CD14-positive monocyte (primary cell): ENCODE measurements around the gene NOTCH1. TPM values are rescaled to one million over a fixed set of nuclear protein-coding genes. Genes with fewer than 3 reads are reported as not detected.

ENCODE experiments used
- DNase-seq, 3 donors: peaks; one replicate each; pipeline ENCODE4 v3.0.0-alpha.2; 2011 to 2022
- H2AFZ ChIP-seq: 2 replicates; pipeline ENCODE4 v1.6.0; 2012; ENCODE audit warnings: mild to moderate bottlenecking, low read depth, low read length, inconsistent platforms; ENCODE audit not compliant: insufficient read depth, poor library complexity, severe bottlenecking
- H3K27ac ChIP-seq, 2 donors: 1 replicate in 1 of 2; 2 replicates in 1 of 2; pipeline ENCODE4 v1.5.1; 2012 to 2013; ENCODE audit warnings: low read length in 2 of 2, control low read depth in 1 of 2, inconsistent platforms in 1 of 2, low read depth in 1 of 2, mild to moderate bottlenecking in 1 of 2
- H3K27me3 ChIP-seq, 2 donors: one replicate each; pipeline versions ENCODE4 v1.6.0 to v1.6.1; 2011 to 2013; ENCODE audit warnings: low read length in 2 of 2; ENCODE audit not compliant: control insufficient read depth in 2 of 2, insufficient read depth in 2 of 2
- H3K36me3 ChIP-seq, 2 donors: replicated peaks in 1 of 2; 1 replicate in 1 of 2; 2 replicates in 1 of 2; pipeline versions ENCODE4 v1.5.1 to v1.6.1; 2012 to 2013; ENCODE audit warnings: low read length in 2 of 2, control low read depth in 1 of 2, inconsistent platforms in 1 of 2, mild to moderate bottlenecking in 1 of 2; ENCODE audit not compliant: insufficient read depth in 2 of 2, control insufficient read depth in 1 of 2
- H3K4me1 ChIP-seq, 2 donors: 1 replicate in 1 of 2; 2 replicates in 1 of 2; pipeline versions ENCODE4 v1.5.1 to v1.6.1; 2012 to 2013; ENCODE audit warnings: low read length in 2 of 2, control low read depth in 1 of 2, inconsistent platforms in 1 of 2, mild to moderate bottlenecking in 1 of 2, moderate library complexity in 1 of 2; ENCODE audit not compliant: insufficient read depth in 2 of 2, control insufficient read depth in 1 of 2
- H3K4me2 ChIP-seq: replicated peaks from 2 replicates; pipeline ENCODE3; 2012; ENCODE audit warnings: low read length, moderate library complexity, mild to moderate bottlenecking; ENCODE audit not compliant: poor library complexity, severe bottlenecking; ENCODE audit errors: extremely low read depth
- H3K4me3 ChIP-seq, 3 experiments: fragments of 200-600 bp in 1 of 3; sonication (generic) in 1 of 3; replicated peaks in 1 of 3; 1 replicate in 2 of 3; 2 replicates in 1 of 3; pipeline ENCODE4 v1.5.1; 2011 to 2013; ENCODE audit warnings: low read length in 3 of 3, mild to moderate bottlenecking in 3 of 3, control low read depth in 2 of 3, low read depth in 2 of 3, inconsistent platforms in 1 of 3, moderate library complexity in 1 of 3
- H3K79me2 ChIP-seq: 2 replicates; pipeline ENCODE4 v1.6.0; 2012; ENCODE audit warnings: mild to moderate bottlenecking, control low read depth, inconsistent platforms, low read length, moderate library complexity; ENCODE audit not compliant: insufficient read depth
- H3K9ac ChIP-seq: 2 replicates; pipeline ENCODE4 v1.6.0; 2017; ENCODE audit warnings: low read length, mild to moderate bottlenecking; ENCODE audit not compliant: insufficient read depth, poor library complexity, severe bottlenecking
- H3K9me3 ChIP-seq, 2 donors: replicated peaks in 1 of 2; 1 replicate in 1 of 2; 2 replicates in 1 of 2; pipeline versions ENCODE4 v1.5.1 to v1.6.1; 2012 to 2013; ENCODE audit warnings: low read length in 2 of 2, control low read depth in 1 of 2; ENCODE audit not compliant: control insufficient read depth in 1 of 2, insufficient read depth in 1 of 2
- H4K20me1 ChIP-seq: 2 replicates; pipeline ENCODE4 v1.6.0; 2012; ENCODE audit warnings: mild to moderate bottlenecking, low read length, control low read depth, moderate library complexity; ENCODE audit not compliant: insufficient read depth
- H3K27ac Mint-ChIP-seq, 7 donors: one replicate each; pipeline ENCODE4 v1.8.0; 2020; ENCODE audit warnings: mild to moderate bottlenecking in 7 of 7, mixed read lengths in 7 of 7, moderate library complexity in 6 of 7, inconsistent platforms in 2 of 7
- H3K27me3 Mint-ChIP-seq, 3 donors: one replicate each; pipeline ENCODE4 v1.8.0; 2021 to 2022; ENCODE audit warnings: low read depth in 3 of 3, mild to moderate bottlenecking in 3 of 3, mixed read lengths in 3 of 3, moderate library complexity in 3 of 3, inconsistent platforms in 1 of 3
- H3K36me3 Mint-ChIP-seq, 2 donors: one replicate each; pipeline ENCODE4 v1.8.0; 2020; ENCODE audit warnings: mixed read lengths in 2 of 2, inconsistent platforms in 1 of 2, mild to moderate bottlenecking in 1 of 2
- H3K4me1 Mint-ChIP-seq: one replicate; pipeline ENCODE4 v1.8.0; 2020; ENCODE audit warnings: mild to moderate bottlenecking, mixed read lengths
- H3K4me3 Mint-ChIP-seq, 2 donors: one replicate each; pipeline ENCODE4 v1.8.0; 2020; ENCODE audit warnings: mild to moderate bottlenecking in 2 of 2, mixed read lengths in 2 of 2, moderate library complexity in 1 of 2
- H3K9me3 Mint-ChIP-seq, 7 donors: one replicate each; pipeline ENCODE4 v1.8.0; 2020 to 2022; ENCODE audit warnings: mixed read lengths in 7 of 7, mild to moderate bottlenecking in 6 of 7, moderate library complexity in 6 of 7, inconsistent platforms in 2 of 7
- CTCF ChIP-seq: fragments of 200-600 bp; IDR thresholded peaks from one replicate; pipeline ENCODE4 v1.8.0; 2022; ENCODE audit warnings: antibody characterized with exemption, mild to moderate bottlenecking
- WGBS: methylation state at CpG from one replicate; pipeline ENCODE4 v1.1.5; 2013; ENCODE audit warnings: missing lambda C conversion rate; ENCODE audit not compliant: insufficient coverage; 5-methylcytosine and 5-hydroxymethylcytosine counted together
- intact Hi-C, 2 donors: fragments of 100-400 bp; cut with micrococcal nuclease; formaldehyde crosslinking; loops; one replicate each; pipeline versions ENCODE4 v1.15.0 to v1.15.1; 2023
- polyA plus RNA-seq, 3 donors: library from polyadenylated mRNA; depleted of rRNA in 1 of 3; unstranded in 2 of 3; stranded (reverse) in 1 of 3; fragments of 300-500 nt in 2 of 3; fragments of >200 nt in 1 of 3; fragmentation: Illumina TruSeq in 2 of 3; gene quantifications; 1 replicate in 2 of 3; 2 replicates in 1 of 3; pipeline ENCODE4 v1.2.3, GENCODE V29; 2012 to 2021

Gene NOTCH1
- polyA plus RNA-seq, 3 donors: 1.4 to 33.0 (median 2.2) TPM

- TF ChIP-seq CTCF: no peak
- Mint-ChIP-seq H3K4me1 (no peaks in the 10 kb centered on the region), H3K9me3 (no peaks in the 10 kb centered on the region), H3K27ac (no peak overlapping the region), H3K36me3 (peaks cover 52 to 95% of the 10 kb centered on the region in 2 donors), H3K4me3 (no peak overlapping the region), H3K27me3 (peaks cover 0 to 4% (median 2%) of the 10 kb centered on the region in 3 donors)
- peaks cover 98 to 100% of the 10 kb centered on the region in 2 donors for H3K36me3 ChIP-seq
- no peak overlapping the region for H3K4me2 ChIP-seq
- no peaks in the 10 kb centered on the region for H3K79me2 ChIP-seq
- no peak overlapping the region for H3K27ac ChIP-seq
- WGBS: over 99% methylated on average over 23 of the region's 27 CpGs
- intact Hi-C loops: no loop called here
- DNase-seq: no peak
- H3K4me3 ChIP-seq: no peak overlapping the region
- no peak overlapping the region for H3K9ac ChIP-seq
- H3K27me3 ChIP-seq: no peaks in the 10 kb centered on the region
- H2AFZ ChIP-seq: no peak overlapping the region
- peaks cover 99% of the 10 kb centered on the region for H4K20me1 ChIP-seq
- no peaks in the 10 kb centered on the region for H3K4me1 ChIP-seq
- H3K9me3 ChIP-seq: no peaks in the 10 kb centered on the region
Observed at GRCh38 chr9:136509549-136509948, 36.3 kb downstream of the NOTCH1 start.

- no peak overlapping the region for H3K4me3 ChIP-seq
- no peak overlapping the region for H3K4me2 ChIP-seq
- H3K4me3 Mint-ChIP-seq: no peak overlapping the region
- H3K4me1 Mint-ChIP-seq: no peaks in the 10 kb centered on the region
- H3K9ac ChIP-seq: no peak overlapping the region
- no peak for TF ChIP-seq CTCF
- WGBS: 91% methylated on average over 31 of the region's 37 CpGs
- peaks cover 0 to 4% (median 2%) of the 10 kb centered on the region in 3 donors for H3K27me3 Mint-ChIP-seq
- peaks cover 51 to 95% of the 10 kb centered on the region in 2 donors for H3K36me3 Mint-ChIP-seq
- H3K9me3 Mint-ChIP-seq: no peaks in the 10 kb centered on the region
- peaks cover 98 to 100% of the 10 kb centered on the region in 2 donors for H3K36me3 ChIP-seq
- intact Hi-C loops: no loop called here
- no peak overlapping the region for H3K27ac ChIP-seq
- no peak for DNase-seq
- H3K27ac Mint-ChIP-seq: no peak overlapping the region
- H4K20me1 ChIP-seq: peaks cover 99% of the 10 kb centered on the region
- H3K27me3 ChIP-seq: no peaks in the 10 kb centered on the region
- no peak overlapping the region for H2AFZ ChIP-seq
- no peaks in the 10 kb centered on the region for H3K9me3 ChIP-seq
- no peaks in the 10 kb centered on the region for H3K4me1 ChIP-seq
- H3K79me2 ChIP-seq: no peaks in the 10 kb centered on the region
Observed at GRCh38 chr9:136508729-136509500, 36.9 kb downstream of the NOTCH1 start.
